IMR-90 (cell line): Measurements from ENCODE around the gene DNAJC28. TPM values are rescaled to one million over a fixed set of nuclear protein-coding genes. Genes with fewer than 3 reads are reported as not detected.
A peak's percentile ranks its signal among the peaks of the same experiment; 100 is the strongest.

Source experiments
- ATAC-seq: fragments of 200-7000 bp; cut with Tn5 transposase; 2 replicates; pipeline ENCODE4 v1.9.1; 2020; ENCODE audit warnings: low read depth, mild to moderate bottlenecking, moderate library complexity
- BruUV-seq: library from RNA; stranded (reverse); fragments of 400-500 nt; replicated peaks from 2 replicates; lab custom pipeline; 2021; lab: Mats Ljungman, UMichigan
- CTCF ChIA-PET: fragments of 300-600 bp; formaldehyde crosslinking; extraction: SDS; loops from one replicate; lab custom pipeline; 2021; ENCODE audit warnings: antibody characterized with exemption; lab: Yijun Ruan, JAX
- POLR2A ChIA-PET: fragments of 300-600 bp; sonication (Branson Sonifier 250); formaldehyde crosslinking; loops from one replicate; lab custom pipeline; 2022; ENCODE audit warnings: antibody characterized with exemption; ENCODE audit not compliant: unreplicated experiment; lab: Charles Lee
- DNase-seq: peaks from one replicate; pipeline ENCODE4 v3.0.0; 2013
- H2AFZ ChIP-seq: replicated peaks from 2 replicates; pipeline ENCODE3; 2013; ENCODE audit warnings: low read length, mild to moderate bottlenecking; ENCODE audit not compliant: poor library complexity
- H2AK5ac ChIP-seq: 2 replicates; pipeline ENCODE4 v1.6.1; 2013; ENCODE audit warnings: low read depth, low read length, inconsistent platforms
- H2AK9ac ChIP-seq: replicated peaks from 2 replicates; pipeline ENCODE3; 2013; ENCODE audit warnings: mild to moderate bottlenecking, low read depth, low read length, moderate library complexity; ENCODE audit not compliant: poor library complexity
- H2BK120ac ChIP-seq: 2 replicates; pipeline ENCODE4 v1.6.1; 2013; ENCODE audit warnings: low read depth, low read length, inconsistent platforms
- H2BK15ac ChIP-seq: 3 replicates; pipeline ENCODE4 v1.6.1; 2013; ENCODE audit warnings: low read depth, low read length, inconsistent platforms
- H2BK20ac ChIP-seq: 2 replicates; pipeline ENCODE4 v1.6.1; 2013; ENCODE audit warnings: low read depth, mild to moderate bottlenecking, inconsistent platforms, low read length, moderate library complexity
- H2BK5ac ChIP-seq: 2 replicates; pipeline ENCODE4 v1.6.1; 2013; ENCODE audit warnings: mild to moderate bottlenecking, low read depth, low read length, inconsistent platforms; ENCODE audit not compliant: poor library complexity, severe bottlenecking
- H3K14ac ChIP-seq: replicated peaks from 2 replicates; pipeline ENCODE4 v1.6.1; 2013; ENCODE audit warnings: low read depth, low read length, inconsistent platforms
- H3K18ac ChIP-seq: 2 replicates; pipeline ENCODE4 v1.6.1; 2013; ENCODE audit warnings: low read depth, low read length, control low read depth
- H3K23ac ChIP-seq: 2 replicates; pipeline ENCODE4 v1.6.1; 2013; ENCODE audit warnings: low read depth, low read length, inconsistent platforms
- H3K27ac ChIP-seq: 2 replicates; pipeline ENCODE4 v1.5.1; 2013; ENCODE audit warnings: mild to moderate bottlenecking, control low read depth, low read length; ENCODE audit not compliant: insufficient read depth
- H3K27me3 ChIP-seq: 2 replicates; pipeline ENCODE4 v1.6.1; 2013; ENCODE audit warnings: low read length; ENCODE audit not compliant: control insufficient read depth, insufficient read depth
- H3K36me3 ChIP-seq: 2 replicates; pipeline ENCODE4 v1.6.1; 2013; ENCODE audit warnings: low read length, mixed read lengths; ENCODE audit not compliant: control insufficient read depth, insufficient read depth
- H3K4ac ChIP-seq: 2 replicates; pipeline ENCODE4 v1.6.1; 2013; ENCODE audit warnings: low read depth, low read length, inconsistent platforms
- H3K4me1 ChIP-seq: 2 replicates; pipeline ENCODE4 v1.6.1; 2013; ENCODE audit warnings: low read length, mixed read lengths; ENCODE audit not compliant: control insufficient read depth, insufficient read depth
- H3K4me2 ChIP-seq: 2 replicates; pipeline ENCODE4 v1.6.1; 2013; ENCODE audit warnings: low read depth, mild to moderate bottlenecking, control low read depth, low read length, moderate library complexity
- H3K4me3 ChIP-seq: 2 replicates; pipeline ENCODE4 v1.5.1; 2013; ENCODE audit warnings: low read depth, mild to moderate bottlenecking, control low read depth, low read length, moderate library complexity; ENCODE audit not compliant: insufficient read depth
- H3K56ac ChIP-seq: 2 replicates; pipeline ENCODE4 v1.6.1; 2013; ENCODE audit warnings: low read length, inconsistent platforms; ENCODE audit not compliant: insufficient read depth; ENCODE audit errors: extremely low read depth
- H3K79me1 ChIP-seq, 2 experiments: 2 replicates each; pipeline ENCODE4 v1.6.1; 2013; ENCODE audit warnings: low read length in 2 of 2, inconsistent platforms in 1 of 2, low read depth in 1 of 2
- H3K9ac ChIP-seq: 2 replicates; pipeline ENCODE4 v1.6.1; 2013; ENCODE audit warnings: low read depth, low read length, control low read depth
- H3K9me1 ChIP-seq: 2 replicates; pipeline ENCODE4 v1.6.1; 2013; ENCODE audit warnings: low read length, inconsistent platforms; ENCODE audit not compliant: insufficient read depth
- H3K9me3 ChIP-seq: 2 replicates; pipeline ENCODE4 v1.6.1; 2013; ENCODE audit warnings: low read length; ENCODE audit not compliant: control insufficient read depth, insufficient read depth
- H4K20me1 ChIP-seq: 2 replicates; pipeline ENCODE4 v1.6.1; 2013; ENCODE audit warnings: low read length, inconsistent platforms; ENCODE audit not compliant: insufficient read depth
- H4K5ac ChIP-seq: 2 replicates; pipeline ENCODE4 v1.6.1; 2013; ENCODE audit warnings: mild to moderate bottlenecking, low read depth, low read length, control low read depth
- H4K8ac ChIP-seq, 2 experiments: 2 replicates each; pipeline ENCODE4 v1.6.1; 2013; ENCODE audit warnings: low read depth in 2 of 2, low read length in 2 of 2, control low read depth in 1 of 2, inconsistent platforms in 1 of 2
- H4K91ac ChIP-seq: 2 replicates; pipeline ENCODE4 v1.6.1; 2013; ENCODE audit warnings: low read depth, low read length, inconsistent platforms; ENCODE audit not compliant: insufficient read depth
- CEBPB ChIP-seq: IDR thresholded peaks from 2 replicates; pipeline ENCODE4 v1.6.1; 2012; ENCODE audit warnings: low read depth, low read length, improper control_type of control experiment
- ELK1 ChIP-seq: fragments of 150-350 bp; IDR thresholded peaks from 2 replicates; pipeline ENCODE4 v1.6.1; 2016; ENCODE audit warnings: low read depth, mild to moderate bottlenecking, low read length, moderate library complexity, borderline replicate concordance
- MAFK ChIP-seq: IDR thresholded peaks from 2 replicates; pipeline ENCODE4 v1.6.1; 2012; ENCODE audit warnings: low read depth, low read length, improper control_type of control experiment
- RCOR1 ChIP-seq: IDR thresholded peaks from 2 replicates; pipeline ENCODE4 v1.6.1; 2012; ENCODE audit warnings: mild to moderate bottlenecking, low read length, improper control_type of control experiment; ENCODE audit not compliant: insufficient replicate concordance
- USF2 ChIP-seq: fragments of 150-350 bp; IDR thresholded peaks from 2 replicates; pipeline ENCODE4 v1.6.1; 2017; ENCODE audit warnings: mild to moderate bottlenecking, antibody characterized with exemption, low read length, low read depth
- WGBS, 2 experiments: methylation state at CpG; one replicate each; pipeline versions ENCODE4 v1.1.5 to v1.1.7; 2013; ENCODE audit warnings: missing lambda C conversion rate in 2 of 2; ENCODE audit not compliant: insufficient read length in 1 of 2; ENCODE audit errors: extremely low coverage in 2 of 2; 5-methylcytosine and 5-hydroxymethylcytosine counted together
- dilution Hi-C: fragments of 300-500 bp; cut with HindIII; formaldehyde crosslinking; loops from one replicate; pipeline ENCODE4 v1.14.3; 2018; ENCODE audit warnings: low sequenced_read_pairs; ENCODE audit not compliant: unreplicated experiment
- in situ Hi-C: fragments of 300-500 bp; cut with MboI; formaldehyde crosslinking; loops from 3 replicates; pipeline ENCODE4 v1.14.3; 2019; ENCODE audit warnings: low sequenced_read_pairs, inconsistent platforms, mixed read lengths
- intact Hi-C: fragments of 100-400 bp; cut with micrococcal nuclease; formaldehyde crosslinking; loops from 2 replicates; pipeline ENCODE4 v1.10.0; 2022
- polyA plus RNA-seq, 3 experiments: library from polyadenylated mRNA; depleted of rRNA; stranded (reverse); fragments of >200 nt; gene quantifications; 2 replicates each; pipeline ENCODE4 v1.2.3, GENCODE V29; 2012; ENCODE audit warnings: low replicate concordance in 1 of 3
- total RNA-seq: library from RNA; depleted of rRNA; stranded (reverse); fragments of >200 nt; gene quantifications from 2 replicates; pipeline ENCODE4 v1.2.3, GENCODE V29; 2012

Gene DNAJC28
- total and polyA plus RNA-seq, 2 of the 4 experiments (the other 2 are of a cell fraction): 0.54 to 0.65 TPM

GRCh38 chr21:33531007-33531406 is 39.5 kb upstream of the DNAJC28 start:
- no peak overlapping the region for H3K27ac ChIP-seq
- dilution Hi-C loops: no loop called here
- no peak overlapping the region for H2AK5ac ChIP-seq
- no peak overlapping the region for H3K4me3 ChIP-seq
- H2BK15ac ChIP-seq: no peak overlapping the region
- H4K20me1 ChIP-seq: no peaks in the 10 kb centered on the region
- whole genome bisulfite sequencing, 2 experiments: no CpG with 5 or more reads among the region's 3 CpGs
- H2AFZ ChIP-seq: no peak overlapping the region
- intact Hi-C loops: no loop called here
- H3K4me2 ChIP-seq: no peak overlapping the region
- ChIA-PET POLR2A (no interaction called here), CTCF (no interaction called here)
- no peaks in the 10 kb centered on the region for H3K9me3 ChIP-seq
- no peak overlapping the region for H4K8ac ChIP-seq
- no peak overlapping the region for H4K91ac ChIP-seq
- in situ Hi-C loops: no loop called here
- no peak for DNase-seq
- no peak overlapping the region for H3K4ac ChIP-seq
- H2BK120ac ChIP-seq: no peak overlapping the region
- H2AK9ac ChIP-seq: no peak overlapping the region
- no peak overlapping the region for H3K23ac ChIP-seq
- no peak overlapping the region for H2BK20ac ChIP-seq
- BruUV-seq: no TSS peak
- H3K18ac ChIP-seq: no peak overlapping the region
- H3K27me3 ChIP-seq: no peaks in the 10 kb centered on the region
- TF ChIP-seq ELK1: no peak
- TF ChIP-seq RCOR1: no peak
- TF ChIP-seq USF2: no peak
- TF ChIP-seq MAFK: no peak
- TF ChIP-seq CEBPB: peak; percentile 61
- no peak overlapping the region for H3K14ac ChIP-seq
- no peak overlapping the region for H4K5ac ChIP-seq
- H3K36me3 ChIP-seq: peaks cover 36% of the 10 kb centered on the region
- H3K9ac ChIP-seq: no peak overlapping the region
- H3K4me1 ChIP-seq: no peaks in the 10 kb centered on the region
- H3K79me1 ChIP-seq: peaks cover 1 to 12% of the 10 kb centered on the region in 2 experiments; a peak in 3 of 4 replicates
- ATAC-seq: no peak
- H3K9me1 ChIP-seq: no peaks in the 10 kb centered on the region
- H2BK5ac ChIP-seq: no peak overlapping the region
- H3K56ac ChIP-seq: no peak overlapping the region
